Kidney epithelial cell (primary cell): Measurements from ENCODE around the gene AQP6. TPM values are rescaled to one million over a fixed set of nuclear protein-coding genes. Genes with fewer than 3 reads are reported as not detected.

Experiments
- DNase-seq: peaks from one replicate; pipeline ENCODE4 v3.0.0-alpha.2; 2010; ENCODE audit warnings: low read depth
- H3K27me3 ChIP-seq: 2 replicates; pipeline ENCODE4 v1.6.0; 2011; ENCODE audit warnings: low read length; ENCODE audit not compliant: control insufficient read depth, insufficient read depth
- H3K36me3 ChIP-seq: 2 replicates; pipeline ENCODE4 v1.5.1; 2011; ENCODE audit warnings: low read length; ENCODE audit not compliant: control insufficient read depth, insufficient read depth
- H3K4me3 ChIP-seq: 2 replicates; pipeline ENCODE4 v1.5.1; 2011; ENCODE audit warnings: low read depth, mild to moderate bottlenecking, control low read depth, low read length
- total RNA-seq: library from RNA; depleted of rRNA; stranded (reverse); fragments of >200 nt; gene quantifications from 2 replicates; pipeline ENCODE4 v1.2.3, GENCODE V29; 2015
- TF ChIP-seq, protein P1 (sequence below): IDR thresholded peaks from 2 replicates; pipeline ENCODE4 v1.5.1; 2011; ENCODE audit warnings: mild to moderate bottlenecking, moderate library complexity, low read length, control low read depth, inconsistent platforms; ENCODE audit not compliant: insufficient read depth, poor library complexity, severe bottlenecking

Gene AQP6
- total RNA-seq, 1 donor from 2014 or later: not detected

DNA sequence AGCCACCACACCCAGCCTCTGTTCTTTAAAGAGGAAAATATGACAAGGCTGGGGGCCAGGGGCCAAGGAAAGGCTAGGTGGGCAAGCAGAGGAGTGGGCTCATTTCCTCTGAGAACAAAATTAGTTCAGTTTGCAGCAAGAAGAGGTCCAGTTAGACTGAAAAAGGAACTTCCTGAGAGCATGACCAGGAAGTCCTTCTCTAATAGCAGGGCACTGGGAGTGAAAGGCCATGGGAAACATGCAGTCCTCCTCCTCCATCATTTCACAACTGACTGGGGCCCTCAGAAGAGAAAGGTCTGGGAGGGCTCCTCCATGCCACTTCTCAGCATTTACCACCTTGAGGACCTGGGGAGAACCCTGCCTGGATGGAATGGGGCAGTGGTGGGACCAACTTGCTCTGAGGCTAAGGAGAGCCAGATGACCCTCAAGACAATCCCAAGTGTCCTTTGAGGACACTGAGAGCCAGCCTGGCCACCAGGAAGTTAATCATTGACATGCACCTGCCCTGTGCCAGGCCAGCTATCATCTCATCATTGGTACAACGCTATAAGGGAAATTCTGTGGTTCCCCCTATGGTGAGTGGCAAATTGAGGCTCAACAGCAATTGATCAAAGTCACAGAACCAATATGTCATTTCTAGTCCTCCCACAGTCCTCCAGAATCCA is 20.2 kb upstream of the AQP6 start:
- no peak overlapping the region for H3K4me3 ChIP-seq
- no peaks in the 10 kb centered on the region for H3K36me3 ChIP-seq
- TF ChIP-seq, protein P1, sequence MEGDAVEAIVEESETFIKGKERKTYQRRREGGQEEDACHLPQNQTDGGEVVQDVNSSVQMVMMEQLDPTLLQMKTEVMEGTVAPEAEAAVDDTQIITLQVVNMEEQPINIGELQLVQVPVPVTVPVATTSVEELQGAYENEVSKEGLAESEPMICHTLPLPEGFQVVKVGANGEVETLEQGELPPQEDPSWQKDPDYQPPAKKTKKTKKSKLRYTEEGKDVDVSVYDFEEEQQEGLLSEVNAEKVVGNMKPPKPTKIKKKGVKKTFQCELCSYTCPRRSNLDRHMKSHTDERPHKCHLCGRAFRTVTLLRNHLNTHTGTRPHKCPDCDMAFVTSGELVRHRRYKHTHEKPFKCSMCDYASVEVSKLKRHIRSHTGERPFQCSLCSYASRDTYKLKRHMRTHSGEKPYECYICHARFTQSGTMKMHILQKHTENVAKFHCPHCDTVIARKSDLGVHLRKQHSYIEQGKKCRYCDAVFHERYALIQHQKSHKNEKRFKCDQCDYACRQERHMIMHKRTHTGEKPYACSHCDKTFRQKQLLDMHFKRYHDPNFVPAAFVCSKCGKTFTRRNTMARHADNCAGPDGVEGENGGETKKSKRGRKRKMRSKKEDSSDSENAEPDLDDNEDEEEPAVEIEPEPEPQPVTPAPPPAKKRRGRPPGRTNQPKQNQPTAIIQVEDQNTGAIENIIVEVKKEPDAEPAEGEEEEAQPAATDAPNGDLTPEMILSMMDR: no peak
- peaks cover 18% of the 10 kb centered on the region for H3K27me3 ChIP-seq
- no peak for DNase-seq

DNA sequence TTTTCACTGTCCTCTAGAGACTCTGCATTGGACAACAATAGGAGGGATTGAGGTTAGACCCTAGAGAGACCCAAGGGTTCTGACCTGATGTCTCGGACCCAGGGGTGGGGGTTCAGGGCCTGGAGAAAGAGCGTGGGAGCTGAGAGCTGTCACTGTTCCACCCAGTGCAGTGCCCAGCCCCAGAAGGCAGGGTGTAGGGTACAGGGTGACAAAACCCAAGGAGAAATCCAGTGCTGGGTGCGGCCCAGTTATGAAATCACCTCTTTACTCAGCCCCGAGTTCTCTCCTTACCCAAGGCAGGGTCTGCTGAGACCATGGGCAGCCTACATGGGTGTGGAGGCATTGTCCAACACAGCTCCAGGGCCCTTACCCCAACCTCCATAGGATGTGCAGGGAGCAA is 19.6 kb upstream of the AQP6 start:
- DNase-seq: no peak
- peaks cover 22% of the 10 kb centered on the region for H3K27me3 ChIP-seq
- TF ChIP-seq, protein P1: no peak
- no peak overlapping the region for H3K4me3 ChIP-seq
- no peaks in the 10 kb centered on the region for H3K36me3 ChIP-seq

DNA sequence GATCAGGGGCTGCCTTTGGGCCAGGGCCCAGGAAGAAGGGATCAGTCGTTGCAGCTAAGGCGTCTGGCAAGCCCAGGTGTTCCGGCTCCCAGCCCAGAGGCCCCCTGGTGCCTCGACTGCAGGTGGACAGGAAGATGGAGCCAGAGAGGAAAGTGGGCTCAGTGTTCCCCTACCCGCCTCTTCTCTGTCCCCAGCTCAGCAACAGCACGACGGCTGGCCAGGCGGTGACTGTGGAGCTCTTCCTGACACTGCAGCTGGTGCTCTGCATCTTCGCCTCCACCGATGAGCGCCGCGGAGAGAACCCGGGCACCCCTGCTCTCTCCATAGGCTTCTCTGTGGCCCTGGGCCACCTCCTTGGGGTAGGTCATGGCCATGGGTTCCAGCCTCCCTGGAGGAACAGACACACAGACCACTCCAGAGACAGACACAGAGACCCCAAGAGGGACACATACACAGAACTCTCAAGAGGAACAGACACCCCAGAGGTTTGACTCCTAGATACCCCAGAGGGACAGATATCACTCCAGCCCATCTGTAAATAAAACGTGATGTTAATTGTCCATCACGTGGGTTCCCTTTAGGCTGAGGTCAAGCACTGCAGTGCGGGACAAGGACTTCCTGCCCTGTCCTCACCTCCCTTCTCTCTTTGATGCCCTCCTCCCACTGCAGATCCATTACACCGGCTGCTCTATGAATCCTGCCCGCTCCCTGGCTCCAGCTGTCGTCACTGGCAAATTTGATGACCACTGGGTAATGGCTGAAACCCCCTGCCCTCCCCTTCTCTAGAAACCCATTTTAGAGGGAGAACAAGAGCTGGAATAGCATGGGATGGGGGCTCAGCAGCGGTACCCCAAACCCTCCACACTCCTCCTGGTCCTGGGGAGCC is 18.5 kb upstream of the AQP6 start:
- DNase-seq: no peak
- H3K27me3 ChIP-seq: peaks cover 24% of the 10 kb centered on the region
- H3K4me3 ChIP-seq: no peak overlapping the region
- H3K36me3 ChIP-seq: no peaks in the 10 kb centered on the region
- TF ChIP-seq, protein P1: no peak

DNA sequence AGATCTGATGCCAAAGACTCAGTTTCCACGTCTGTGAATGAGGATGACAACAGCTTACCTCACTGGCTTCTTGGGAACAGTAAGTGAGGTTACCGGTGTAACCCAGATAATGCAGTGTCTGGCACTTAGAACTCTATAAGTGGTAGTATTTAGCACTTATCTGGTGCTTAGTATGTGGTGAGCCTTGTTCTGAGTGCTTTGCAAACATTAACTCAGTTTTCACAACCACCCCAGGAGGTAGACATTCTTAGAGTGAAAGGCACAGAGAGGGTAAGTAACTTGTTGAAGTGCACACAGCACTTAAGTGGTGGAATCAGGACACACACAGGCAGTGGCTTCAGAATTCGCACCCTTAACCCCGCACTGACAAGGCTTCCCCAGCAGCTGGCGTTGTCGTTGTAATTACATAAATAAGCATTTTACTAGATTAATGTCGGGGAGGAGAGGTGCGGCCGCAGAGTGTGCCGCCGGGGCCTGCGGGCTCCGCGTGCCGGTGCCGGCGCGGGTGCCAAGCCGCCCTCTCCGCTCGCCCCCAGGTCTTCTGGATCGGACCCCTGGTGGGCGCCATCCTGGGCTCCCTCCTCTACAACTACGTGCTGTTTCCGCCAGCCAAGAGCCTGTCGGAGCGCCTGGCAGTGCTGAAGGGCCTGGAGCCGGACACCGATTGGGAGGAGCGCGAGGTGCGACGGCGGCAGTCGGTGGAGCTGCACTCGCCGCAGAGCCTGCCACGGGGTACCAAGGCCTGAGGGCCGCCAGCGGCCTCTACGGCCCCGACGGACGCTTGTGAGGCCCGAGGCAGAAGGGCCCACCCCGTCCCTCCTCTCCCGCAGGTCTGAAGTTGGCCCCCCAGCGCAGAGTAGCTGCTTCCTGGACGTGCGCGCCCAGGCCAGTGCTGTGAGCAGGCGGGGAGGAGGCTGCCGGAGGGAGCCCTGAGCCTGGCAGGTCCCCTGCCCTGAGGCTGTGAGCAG is 17.6 kb upstream of the AQP6 start:
- no peak for DNase-seq
- Histone ChIP-seq H3K27me3 (peaks cover 24% of the 10 kb centered on the region), H3K36me3 (no peaks in the 10 kb centered on the region), H3K4me3 (no peak overlapping the region)
- TF ChIP-seq, protein P1: no peak

DNA sequence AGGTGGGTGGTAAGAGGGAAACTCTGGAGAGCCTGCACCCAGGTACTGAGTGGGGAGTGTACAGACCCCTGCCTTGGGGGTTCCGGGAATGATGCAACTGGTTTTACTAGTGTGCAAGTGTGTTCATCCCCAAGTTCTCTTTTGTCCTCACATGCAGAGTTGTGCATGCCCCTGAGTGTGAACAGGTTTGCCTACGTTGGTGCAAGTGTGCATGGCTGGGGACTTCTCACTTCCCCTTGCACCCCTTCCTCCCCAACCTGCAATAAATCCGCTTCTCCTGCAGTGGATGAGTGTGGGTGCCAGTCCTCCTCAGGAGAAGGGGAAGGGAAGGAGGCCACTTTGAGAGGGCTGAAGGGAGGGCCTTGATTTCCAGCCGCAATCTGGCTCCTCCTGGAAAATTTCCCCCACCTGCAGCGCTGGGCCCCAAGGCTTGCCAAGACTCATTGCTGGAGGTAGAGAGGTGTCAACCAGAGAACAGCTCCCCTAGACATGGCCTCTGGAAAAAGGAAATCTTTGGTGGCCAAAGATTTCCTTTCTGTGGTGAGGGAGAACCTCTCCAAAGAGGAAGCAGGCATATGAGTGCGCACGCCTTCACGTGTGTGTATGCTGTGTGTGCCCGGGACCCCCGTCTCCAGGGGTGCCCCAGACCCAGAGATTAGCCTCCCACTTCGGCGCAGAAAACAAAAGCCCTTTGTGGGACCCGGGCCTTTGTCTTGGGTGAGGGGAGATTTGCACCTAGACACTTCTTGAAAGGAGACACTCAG is 16.7 kb upstream of the AQP6 start:
- Histone ChIP-seq H3K27me3 (peaks cover 30% of the 10 kb centered on the region), H3K36me3 (no peaks in the 10 kb centered on the region), H3K4me3 (no peak overlapping the region)
- TF ChIP-seq, protein P1: no peak
- no peak for DNase-seq
